Fibroblast of skin of left biceps (primary cell): Measurements from ENCODE around the gene SLC17A3.

Experiments used
- DNase-seq, 2 experiments: peaks; one replicate each; pipeline ENCODE4 v3.0.0-alpha.2; 2013; ENCODE audit warnings: low read depth in 2 of 2

The SLC17A3 gene, protein sequence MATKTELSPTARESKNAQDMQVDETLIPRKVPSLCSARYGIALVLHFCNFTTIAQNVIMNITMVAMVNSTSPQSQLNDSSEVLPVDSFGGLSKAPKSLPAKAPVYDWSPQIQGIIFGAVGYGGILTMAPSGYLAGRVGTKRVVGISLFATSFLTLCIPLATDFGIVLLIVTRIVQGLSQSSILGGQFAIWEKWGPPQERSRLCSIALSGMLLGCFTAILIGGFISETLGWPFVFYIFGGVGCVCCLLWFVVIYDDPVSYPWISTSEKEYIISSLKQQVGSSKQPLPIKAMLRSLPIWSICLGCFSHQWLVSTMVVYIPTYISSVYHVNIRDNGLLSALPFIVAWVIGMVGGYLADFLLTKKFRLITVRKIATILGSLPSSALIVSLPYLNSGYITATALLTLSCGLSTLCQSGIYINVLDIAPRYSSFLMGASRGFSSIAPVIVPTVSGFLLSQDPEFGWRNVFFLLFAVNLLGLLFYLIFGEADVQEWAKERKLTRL

DNA sequence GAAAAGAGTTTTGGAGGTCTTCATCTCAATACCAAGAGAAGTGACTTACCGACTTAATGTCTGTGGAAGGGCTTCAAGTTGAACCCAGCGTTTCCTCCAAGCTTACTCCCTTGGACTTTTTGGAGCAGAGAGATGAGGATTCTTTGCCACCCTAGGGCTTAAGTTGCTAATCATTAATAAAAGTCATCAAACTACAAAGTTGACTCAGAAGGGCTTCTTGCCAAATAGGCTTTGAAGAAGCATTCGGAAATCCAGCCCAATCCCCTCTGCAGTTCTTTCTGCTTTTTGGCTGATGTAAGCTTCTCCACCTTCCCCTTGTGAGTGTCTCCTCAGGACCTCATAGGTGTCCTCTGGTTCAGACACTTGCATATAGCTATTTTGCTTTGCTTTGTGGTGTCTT is at the start of gene SLC17A3:
Gene SLC17A3, minus strand, starts transcription at position 126 of the 400 bp plus-strand sequence. CDS start 5,856 bp downstream, outside the sequence.
- no peak for DNase-seq

DNA sequence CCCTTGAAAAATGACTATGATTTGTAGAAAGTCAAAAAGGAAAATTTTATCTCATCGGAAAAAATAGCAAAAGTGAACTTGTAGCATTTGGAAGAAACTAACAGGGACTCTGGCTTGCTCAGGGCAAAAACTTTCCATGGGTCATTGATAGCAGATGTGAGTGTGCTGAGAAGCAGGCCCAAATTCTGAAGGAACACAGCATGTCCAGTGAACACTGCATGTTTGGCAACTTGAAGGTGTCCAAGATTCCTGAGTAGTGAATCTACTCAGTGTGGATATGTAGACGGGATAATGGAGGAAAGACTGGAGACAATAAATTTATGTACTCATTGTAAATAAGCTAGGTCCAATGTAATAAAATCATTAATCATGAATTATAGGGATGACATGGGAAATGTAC is 48.3 kb upstream of the SLC17A3 start:
- no peak for DNase-seq

DNA sequence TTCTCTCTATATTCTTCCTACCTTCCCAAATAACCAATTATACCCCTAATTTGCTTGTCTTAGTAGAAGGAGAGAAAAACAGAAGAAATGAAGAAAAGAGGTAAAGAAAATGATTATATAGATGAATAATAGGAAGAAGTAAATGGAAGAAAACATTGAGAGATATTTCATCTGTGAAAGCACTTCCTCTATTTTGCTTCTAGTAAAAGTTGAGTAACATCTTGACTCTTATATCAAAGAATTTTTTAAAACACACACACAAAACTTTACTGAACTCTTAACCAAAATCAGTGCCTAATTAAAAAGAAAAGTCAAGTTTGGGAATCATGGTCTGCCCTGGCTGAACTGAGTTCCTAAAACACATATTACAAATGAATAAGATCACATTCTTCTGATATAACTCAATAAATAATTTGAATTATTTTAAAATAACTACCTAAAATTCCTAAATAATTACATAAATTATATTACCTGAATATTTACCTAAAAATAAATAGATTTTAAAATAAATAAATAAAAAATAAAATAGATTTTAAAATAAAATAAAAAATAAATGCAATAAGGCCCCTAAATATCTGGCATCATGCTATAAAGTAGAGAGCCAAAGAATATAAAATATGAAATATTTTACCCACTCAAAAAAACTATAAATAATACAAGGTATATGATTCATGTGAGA is 47.6 kb upstream of the SLC17A3 start:
- no peak for DNase-seq

DNA sequence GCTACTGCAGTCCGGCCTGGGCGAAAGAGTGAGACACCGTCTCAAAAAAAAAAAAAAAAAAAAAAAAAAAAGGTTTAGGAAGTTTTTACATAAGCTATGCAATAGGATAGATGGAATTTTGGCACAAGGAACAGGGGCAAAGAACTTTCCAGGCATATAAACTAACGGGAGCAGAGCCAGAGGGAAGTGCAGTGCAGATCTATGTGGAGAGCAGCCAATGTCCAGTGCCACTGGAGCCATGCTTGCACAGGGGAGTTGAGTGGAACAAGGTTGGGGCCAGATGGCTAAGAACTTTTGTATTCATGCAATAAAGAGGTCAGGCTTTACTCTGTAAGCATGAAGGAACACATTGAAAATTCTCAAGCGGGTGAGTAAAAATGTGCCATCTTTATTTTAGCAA is 45.6 kb upstream of the SLC17A3 start:
- no peak for DNase-seq

DNA sequence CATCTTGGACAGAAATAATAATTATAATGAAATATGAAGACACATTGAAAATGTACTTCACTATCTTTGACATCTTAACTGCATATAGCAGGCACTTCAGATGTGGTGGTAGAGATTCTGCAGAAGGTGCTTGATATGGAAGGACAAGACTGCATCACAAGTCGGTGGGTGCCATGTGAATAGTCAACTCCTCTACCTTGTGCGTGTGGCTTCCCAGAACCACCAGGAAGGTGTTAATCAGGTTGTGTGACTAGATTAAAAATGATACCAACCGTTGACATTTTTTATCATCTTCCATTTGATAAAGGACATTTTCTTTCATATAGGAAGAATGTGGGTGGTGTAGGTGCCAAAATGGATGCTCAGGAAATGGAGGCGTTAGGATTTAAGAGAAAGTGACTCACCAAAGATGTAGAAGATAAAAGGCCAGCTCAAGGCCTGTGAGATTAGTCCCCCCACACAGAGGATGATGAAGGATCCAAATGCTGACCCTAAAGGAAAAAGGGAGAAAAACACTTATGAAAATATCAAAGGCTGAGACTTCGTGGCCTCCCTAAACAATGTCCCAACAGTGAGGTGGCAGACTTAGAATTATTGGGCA is 44.1 kb upstream of the SLC17A3 start:
- DNase-seq: no peak

DNA sequence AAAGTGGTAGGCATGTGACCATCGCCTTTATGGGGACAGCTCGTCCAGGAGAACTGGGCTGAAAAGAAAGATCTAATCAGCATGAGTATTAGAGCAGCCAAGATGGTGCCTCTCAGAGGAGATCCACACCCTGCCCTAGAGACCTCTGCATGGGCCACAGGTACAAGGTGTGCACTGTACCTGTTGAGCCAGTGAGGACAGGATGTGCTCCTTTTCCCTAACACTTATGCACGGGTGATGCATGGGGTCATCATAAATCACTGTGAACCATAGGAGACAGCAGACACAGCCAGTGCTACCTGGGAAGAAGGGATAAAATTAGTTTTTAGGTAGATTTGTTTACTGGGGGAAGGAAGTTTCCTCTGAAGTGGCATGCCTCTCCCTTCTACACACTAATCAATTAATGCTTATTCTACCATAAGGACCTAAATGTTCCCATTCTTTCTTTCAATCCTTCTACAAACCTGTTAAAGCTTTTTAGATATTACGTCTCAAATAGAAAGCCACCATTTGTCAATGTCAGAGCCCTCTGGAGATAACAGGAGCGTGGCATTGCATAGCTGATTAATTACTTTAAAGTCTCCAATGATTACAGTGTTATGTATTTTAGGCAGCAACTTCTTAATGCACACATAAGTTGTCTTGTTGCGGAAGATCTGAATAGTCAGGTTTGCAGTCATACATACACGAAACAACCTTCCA is 42.9 kb upstream of the SLC17A3 start:
- no peak for DNase-seq

DNA sequence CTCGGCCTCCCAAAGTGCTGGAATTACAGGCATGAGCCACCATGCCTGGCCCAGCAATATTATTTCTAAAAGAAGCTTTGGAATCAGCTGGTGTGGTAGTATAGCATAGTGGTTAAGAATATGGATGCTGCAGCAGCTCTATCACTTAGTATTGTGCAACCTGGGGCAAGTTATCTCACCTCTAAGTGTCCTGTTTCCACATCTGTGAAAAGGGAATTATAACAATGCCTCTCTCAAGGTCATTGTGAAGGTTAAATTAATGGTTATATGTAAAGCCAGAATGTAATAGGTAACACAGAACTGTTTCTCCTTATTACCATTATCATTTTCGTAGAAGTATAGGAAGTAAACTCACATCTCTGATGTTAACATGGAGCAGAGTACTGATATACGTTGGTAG is 42.3 kb upstream of the SLC17A3 start:
- DNase-seq: no peak

DNA sequence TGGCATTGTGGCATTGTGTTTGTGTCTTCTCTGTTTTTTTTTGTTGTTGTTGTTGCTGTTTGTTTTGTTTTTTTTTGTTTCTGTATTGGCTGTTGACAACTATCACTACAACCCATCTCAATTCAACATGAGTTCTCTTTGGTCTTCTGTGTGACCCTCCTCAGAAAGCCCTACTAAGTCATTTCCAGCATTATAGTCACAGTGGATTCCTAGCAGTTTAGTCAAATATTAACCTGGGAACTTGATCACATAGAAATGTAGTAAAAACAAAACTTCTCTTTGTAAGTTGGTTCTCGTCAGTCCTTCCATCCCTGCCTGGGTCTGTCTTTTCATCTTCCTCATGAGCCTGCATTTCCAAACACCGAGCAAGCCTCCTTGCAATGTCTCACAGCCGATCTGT is 39.7 kb upstream of the SLC17A3 start:
- no peak for DNase-seq

DNA sequence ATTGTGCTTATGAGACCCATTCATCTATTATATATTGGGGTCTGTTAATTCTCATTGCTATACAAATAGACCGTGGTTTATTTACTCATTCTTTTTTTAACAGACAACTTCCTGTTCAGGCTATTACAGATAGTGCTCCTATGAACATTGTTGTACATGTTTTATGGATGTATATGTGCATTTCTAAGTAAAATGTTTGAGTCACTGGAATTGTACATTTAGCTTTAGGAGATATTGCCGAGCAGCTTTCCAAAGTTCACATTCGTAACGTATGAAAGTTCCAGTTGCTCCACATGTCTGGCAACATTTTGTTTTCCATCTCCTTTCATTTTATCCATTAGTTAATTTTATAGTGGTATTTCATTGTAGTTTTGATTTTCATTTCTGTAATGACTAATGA is 37.3 kb upstream of the SLC17A3 start:
- no peak for DNase-seq

DNA sequence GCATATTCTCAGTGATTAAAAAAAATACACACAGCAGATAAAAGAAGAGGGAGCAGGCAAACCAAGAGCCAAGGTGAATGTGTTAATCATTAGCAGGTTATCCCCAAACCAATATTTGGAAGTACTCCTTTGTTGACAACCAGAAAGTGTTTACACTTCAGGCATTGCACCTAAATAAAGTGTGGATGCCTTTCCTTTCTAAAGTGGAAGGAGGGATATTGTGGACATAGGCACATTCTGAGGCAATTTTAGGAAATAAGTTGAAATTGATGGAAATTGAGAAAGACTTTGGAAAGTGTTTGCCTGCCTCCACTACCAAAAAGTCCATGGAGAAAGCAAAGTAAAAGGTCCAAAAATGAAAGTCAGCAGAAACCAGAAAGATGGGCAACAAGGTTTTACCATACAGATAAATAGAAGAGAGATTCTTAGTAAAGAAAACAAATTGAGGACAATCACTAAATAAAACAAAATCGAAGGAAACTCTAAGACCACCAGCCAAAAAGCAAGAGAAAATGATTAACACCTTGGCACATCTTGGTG is 33.5 kb upstream of the SLC17A3 start:
- no peak for DNase-seq

DNA sequence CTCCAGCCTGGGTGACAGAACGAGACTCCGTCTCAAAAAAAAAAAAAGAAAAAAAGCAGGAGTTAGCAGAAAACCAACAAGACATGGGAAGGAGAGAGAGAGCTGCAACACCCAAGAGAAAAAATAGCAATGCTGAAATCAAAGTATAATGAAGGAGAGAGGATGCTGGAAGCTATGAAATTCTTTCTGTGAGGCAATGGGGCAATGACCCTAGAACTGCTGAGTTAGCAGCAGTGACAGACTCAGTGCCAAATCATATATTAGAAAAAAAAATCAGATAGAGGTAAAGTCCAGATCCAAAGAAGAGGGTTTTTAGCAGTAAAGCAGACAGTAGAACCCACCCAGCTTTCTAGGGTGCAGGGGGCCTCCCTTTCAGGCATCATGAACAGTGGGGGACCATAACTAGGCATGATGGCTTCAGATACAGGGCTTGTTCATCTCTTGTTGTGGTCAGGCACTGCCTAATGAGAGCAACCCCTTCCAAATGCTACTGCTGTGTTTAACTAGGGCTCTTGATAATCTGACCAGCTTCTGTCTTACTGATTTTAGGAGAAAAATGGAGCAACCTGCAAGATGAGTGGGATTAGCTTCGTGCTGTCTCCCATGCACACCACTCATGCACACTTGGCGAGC is 29.5 kb upstream of the SLC17A3 start:
- DNase-seq: no peak

DNA sequence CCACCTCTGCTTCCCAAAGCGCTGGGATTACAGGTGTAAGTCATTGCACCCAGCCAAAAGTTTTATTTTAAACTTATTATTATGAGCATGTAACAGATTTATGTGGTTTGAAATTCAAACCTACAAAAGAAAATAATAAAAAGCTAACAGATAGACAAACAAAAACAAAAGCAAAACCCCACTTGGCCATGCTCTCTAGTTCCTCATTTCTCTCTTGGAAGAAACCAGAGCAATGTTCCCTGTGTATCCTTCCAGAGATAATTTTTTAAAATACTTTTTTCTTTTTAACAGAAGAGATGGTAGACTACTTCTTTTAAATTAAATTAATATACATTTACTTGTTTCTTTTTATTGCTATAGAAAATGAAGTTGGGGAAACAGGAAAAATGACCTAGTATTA is 28.0 kb upstream of the SLC17A3 start:
- DNase-seq: no peak

DNA sequence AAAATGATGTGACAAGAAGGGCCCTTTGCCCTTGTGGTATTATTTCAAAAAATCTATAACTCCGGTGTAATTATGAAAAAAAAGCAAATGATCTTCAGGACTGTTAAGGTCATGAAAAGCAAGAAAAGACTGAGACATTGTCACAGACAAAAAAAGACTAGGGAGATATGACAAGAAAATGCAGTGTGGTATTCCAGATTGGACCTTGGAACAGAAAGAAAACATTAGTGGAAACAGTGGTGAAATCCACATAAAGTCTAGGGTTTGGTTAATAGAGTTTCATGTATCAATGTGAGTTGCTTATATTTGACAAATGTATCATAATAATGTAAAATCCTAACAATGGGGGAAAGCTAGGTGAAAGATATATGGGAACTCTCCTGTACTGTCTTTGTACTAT is 26.8 kb upstream of the SLC17A3 start:
- DNase-seq: no peak

DNA sequence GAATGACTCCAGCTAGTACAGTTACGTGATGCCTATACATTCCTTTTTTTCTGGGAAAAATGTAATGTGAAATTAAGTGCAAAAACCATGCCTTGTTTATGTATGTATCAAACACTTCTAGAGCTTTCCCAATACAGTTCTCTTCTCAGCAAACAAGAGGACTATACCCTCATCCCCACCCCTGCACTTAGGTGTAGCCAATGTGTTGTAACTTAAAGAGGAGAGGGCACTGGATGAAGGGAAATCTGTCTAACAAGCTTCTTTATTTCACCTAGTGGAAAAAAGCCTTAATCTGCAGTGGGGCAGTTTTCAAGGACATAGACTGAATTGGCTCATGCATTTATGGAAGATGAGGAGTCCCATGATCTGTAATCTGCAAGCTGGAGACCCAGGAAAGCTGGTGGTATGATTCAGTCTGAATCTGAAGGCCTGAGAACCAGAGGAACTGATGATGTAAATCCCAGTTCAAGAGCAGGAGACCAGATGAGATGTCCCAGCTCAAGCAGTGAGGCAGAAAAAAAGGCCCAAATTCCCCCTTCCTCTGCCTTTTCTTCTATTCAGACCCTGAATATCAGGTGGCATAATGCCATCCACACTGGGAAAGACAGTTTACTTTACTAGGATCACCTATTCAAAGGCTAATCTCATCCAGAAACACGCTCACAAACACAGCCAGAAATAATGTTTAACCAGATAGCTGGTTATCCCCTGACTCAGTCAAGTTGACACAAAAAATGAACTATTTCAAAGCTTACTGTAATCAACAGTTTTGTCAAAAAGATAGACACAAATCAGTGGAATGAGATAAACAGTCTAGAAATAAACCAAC is 25.8 kb upstream of the SLC17A3 start:
- DNase-seq: no peak

DNA sequence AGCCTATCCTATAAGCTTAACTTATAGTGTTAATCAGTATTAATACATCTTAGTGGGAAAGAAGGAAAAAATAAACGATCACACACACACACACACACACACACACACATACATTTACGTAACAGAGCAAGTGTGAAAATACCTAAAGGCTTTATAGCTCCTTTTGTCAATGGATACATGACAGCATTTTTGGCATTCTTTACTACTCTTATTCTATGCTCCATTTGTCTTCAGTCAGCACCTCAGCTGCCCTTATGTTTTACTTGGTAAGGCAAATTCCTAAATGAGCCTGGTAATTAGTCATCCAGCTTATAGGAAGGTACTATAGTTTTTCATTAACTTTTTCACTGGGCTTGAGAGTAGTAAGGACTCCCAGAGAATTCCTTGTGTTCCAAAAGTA is 25.1 kb upstream of the SLC17A3 start:
- no peak for DNase-seq

DNA sequence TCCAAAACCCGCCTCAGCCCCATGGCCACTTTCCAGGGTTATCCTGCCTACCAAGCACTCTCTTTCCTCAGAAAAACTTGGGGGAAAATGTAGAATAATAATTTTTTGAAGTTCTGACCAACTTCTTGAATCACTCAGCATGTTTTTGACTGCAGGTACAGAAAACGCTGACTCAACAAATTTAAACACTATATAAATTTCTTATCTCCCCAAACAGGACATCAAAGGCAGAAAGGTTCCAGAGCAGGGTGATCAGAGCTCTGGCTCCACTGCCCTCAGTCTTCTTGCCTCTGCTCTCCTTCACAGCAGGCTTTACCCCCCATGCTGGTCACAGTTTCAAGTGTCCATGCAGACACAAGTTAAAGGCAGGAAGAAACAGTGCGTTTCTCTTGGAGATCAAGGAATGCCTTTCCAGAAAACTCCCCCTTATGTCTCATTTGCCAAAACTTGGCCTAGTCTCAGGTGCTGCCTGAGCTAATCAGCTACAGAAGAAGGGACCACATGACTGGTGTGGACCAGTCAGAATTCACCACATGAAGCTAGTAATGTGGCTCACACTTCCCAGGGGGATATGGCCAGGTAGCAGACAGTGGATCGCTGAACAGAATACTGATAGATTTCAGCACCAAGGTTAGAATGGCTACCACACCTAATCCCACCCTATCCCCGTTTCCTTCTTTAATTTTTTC is 24.4 kb upstream of the SLC17A3 start:
- no peak for DNase-seq

DNA sequence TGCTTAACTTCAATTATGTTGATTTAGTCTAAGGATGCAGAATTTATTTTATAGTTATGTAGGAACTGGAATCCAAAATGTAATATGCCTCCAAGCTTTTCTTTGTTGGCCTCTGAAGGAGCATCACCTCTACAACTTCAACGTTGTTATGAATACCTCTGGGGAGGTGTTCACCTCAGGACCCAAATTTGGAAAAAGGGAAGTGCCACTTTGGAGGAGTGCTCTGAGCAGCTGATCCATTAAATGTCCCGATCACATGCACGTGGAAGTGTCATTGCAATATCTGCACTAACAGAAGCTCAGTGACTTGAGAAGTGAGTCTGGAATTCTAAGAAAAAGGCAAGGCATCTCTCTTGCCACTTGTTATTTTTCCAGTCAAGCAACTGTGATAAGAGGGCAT is 22.2 kb upstream of the SLC17A3 start:
- no peak for DNase-seq

DNA sequence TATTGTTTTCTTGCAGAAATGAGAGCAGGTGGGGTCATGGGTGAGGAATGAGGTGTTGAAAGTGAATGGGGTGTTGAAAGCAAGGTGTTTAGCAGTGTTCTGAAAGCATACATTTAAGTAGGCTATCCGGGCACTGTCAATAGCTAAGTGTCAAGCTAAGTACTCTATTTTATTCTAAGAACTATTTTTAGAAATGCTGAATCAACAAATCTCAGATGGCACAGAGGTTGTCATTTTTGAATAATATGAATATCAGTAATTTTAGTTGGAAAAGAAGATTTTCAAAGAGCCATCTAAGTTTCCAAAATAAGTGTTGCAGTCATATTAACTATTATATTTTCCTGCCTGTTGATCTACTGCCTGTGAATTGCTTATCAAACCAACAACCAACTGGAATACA is 21.7 kb upstream of the SLC17A3 start:
- no peak for DNase-seq

DNA sequence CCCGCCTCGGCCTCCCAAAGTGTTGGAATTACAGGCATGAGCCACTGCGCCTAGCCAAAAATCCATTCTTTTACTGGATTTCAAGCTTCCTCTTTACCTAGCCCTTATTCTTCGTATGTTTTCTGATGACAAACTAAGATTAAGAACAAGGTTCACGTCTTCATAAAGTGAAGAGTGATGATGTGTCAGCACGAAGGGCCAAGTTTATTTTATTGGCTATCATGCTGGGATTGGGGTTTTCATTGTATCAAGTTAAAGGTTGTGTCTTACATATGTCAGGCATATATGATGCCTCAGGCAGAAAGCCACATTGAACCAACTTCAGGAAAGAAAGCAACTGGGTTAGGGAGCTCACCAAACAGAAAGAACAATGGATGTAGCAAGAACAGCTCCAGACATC is 19.7 kb upstream of the SLC17A3 start:
- DNase-seq: no peak

DNA sequence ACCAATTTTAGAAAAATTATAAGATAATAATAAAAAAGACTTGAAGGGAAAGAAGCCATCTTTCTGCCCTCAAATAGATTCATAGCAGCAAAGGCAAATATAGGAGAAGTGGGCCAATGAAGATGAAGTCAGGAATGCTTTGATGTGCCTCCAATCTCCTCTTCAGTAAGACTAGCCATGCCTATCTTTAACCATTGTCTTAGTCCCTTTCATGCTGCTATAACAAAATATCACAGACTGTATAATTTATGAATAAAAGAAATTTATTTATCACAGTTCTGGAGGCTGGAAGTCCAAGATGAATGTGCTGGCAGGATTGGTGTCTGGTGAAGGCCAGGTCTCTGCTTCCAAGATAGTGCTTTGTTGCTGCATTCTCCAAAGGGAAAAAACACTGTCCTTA is 18.8 kb upstream of the SLC17A3 start:
- no peak for DNase-seq
